D721Med (cell line): Measurements from ENCODE around the gene MACO1.

Experiments
- DNase-seq: peaks from one replicate; pipeline ENCODE4 v3.0.0; 2011; ENCODE audit warnings: low spot score; ENCODE audit not compliant: insufficient read length
- FAIRE-seq: peaks from 2 replicates; lab custom pipeline; 2011; peaks lifted over from hg19 to GRCh38; lab: Jason Lieb, UNC
- TF ChIP-seq, protein P1 (sequence below): IDR thresholded peaks from 2 replicates; pipeline ENCODE4 v1.5.1; 2012; ENCODE audit warnings: mild to moderate bottlenecking, control low read depth; ENCODE audit not compliant: insufficient read depth; ENCODE audit errors: missing control alignments

The MACO1 gene

DNA sequence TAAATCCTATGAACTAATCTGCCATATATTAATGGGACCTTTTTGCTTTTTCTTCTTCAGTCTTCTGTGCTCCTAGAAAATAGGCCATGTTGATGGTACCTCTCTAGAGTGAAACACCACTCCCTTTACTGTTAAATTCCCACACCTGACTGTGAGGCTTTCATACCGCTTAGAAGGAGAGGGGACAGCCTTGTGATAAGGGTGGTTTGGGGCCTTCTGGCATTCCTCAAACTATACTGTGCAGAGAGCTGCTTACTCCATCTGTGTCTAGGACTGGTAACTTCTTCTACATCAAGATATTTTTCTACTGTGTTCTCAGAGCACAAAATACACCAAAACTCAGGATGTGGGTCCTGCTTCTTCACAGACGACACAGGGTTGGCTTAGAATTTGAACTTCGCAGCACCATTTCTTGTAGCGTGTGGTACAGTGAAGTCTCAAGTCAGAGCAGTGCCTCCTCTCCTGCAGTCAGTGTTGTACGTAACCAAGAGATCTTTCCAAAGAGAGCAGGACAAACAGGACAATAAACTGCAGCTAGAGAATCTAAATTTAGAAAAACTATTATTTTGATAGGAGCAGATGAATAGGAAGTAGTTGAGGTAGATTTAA, 43.8 kb downstream of the MACO1 start:
- DNase-seq (no peak), FAIRE-seq (no peak)
- TF ChIP-seq, protein P1, sequence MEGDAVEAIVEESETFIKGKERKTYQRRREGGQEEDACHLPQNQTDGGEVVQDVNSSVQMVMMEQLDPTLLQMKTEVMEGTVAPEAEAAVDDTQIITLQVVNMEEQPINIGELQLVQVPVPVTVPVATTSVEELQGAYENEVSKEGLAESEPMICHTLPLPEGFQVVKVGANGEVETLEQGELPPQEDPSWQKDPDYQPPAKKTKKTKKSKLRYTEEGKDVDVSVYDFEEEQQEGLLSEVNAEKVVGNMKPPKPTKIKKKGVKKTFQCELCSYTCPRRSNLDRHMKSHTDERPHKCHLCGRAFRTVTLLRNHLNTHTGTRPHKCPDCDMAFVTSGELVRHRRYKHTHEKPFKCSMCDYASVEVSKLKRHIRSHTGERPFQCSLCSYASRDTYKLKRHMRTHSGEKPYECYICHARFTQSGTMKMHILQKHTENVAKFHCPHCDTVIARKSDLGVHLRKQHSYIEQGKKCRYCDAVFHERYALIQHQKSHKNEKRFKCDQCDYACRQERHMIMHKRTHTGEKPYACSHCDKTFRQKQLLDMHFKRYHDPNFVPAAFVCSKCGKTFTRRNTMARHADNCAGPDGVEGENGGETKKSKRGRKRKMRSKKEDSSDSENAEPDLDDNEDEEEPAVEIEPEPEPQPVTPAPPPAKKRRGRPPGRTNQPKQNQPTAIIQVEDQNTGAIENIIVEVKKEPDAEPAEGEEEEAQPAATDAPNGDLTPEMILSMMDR = no peak

DNA sequence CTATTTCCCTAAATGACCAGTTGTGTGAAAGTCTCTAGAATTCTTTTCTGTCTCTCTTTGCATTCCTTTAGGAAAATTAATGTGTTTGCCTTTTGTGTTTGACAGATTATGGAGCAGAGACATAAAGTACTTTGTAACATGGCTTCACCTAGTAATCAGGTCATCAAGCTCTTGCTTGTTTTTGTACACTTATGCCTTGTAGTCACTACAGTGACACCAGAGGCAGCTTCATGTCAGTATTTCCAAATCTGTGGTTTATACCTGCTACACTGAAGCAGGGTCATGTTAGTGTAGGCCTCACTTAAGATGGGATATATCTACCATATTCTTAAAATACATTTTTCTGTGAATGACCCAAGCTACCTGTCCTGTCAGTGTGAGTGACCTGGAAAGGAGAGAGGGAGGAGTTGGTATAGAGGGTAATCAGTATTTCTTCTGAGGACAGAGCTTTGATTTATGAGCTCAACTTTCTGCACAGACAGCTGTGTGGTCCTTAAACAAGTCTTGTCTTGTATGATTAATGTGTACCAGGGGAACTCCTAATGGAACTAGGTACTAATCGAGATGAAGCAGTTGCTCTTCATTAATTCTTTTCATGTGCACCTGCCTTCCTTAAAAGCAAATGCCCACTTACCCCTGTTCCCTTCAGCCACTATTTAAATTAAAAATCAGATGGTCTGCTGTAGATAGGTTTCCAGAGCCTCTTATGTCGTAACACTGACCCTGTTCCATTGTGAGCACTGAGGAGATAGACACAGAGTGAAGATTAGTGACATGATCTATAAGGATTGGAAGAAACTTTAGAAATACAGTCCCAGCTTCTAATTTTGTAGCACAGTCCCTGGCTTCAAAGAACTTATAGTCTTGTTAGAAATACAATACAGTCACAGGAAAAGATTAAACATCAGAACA, 45.7 kb downstream of the MACO1 start:
- TF ChIP-seq, protein P1 = no peak
- FAIRE-seq = no peak
- DNase-seq = no peak

DNA sequence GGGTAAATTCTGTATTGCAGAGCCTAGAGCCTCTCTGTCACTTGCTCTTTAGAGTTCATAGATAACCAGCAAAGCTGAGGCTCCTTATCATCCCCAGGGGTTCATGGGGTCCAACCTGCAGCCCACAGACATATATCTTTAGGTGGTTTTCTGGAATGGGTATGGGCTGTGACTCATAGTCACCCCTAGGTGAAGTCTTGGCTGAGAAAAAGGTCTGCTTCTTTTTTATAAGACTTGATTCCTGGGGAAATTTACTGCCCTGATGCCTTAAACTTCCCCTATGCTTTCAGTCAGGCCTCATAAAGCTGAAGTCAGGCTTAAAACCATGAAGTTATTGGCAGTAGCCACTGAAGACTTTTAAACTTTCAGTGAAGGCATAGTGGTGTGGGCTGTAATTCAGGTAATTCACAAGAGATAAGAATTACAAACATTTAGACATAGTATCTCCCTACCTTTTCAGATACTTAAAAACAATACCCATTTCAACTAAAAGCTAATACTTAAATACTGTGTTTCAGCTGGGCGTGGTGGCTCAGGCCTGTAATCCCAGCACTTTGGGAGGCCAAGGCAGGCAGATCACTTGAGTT, 46.8 kb downstream of the MACO1 start:
- TF ChIP-seq, protein P1 = no peak
- no peak for DNase-seq
- no peak for FAIRE-seq

DNA sequence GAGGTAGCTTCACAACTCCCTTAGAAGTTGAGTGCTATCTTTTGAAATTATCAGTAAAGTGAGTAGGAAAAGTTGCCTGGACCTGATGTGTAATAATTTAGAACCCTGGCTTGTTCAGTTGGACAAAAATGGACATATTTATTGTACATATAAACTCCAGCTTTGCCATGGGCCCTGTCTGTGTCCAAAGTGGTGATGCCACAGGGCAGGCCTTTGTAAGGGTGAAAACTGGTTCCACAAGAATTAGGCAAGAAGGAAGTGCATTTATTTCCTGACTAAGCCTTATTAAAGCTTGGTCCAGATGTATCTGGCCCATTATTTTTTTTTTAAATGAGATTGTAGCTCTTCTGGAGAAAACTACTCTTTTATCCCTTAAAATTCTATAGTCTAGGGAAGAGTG, 47.9 kb downstream of the MACO1 start:
- FAIRE-seq = no peak
- no peak for DNase-seq

DNA sequence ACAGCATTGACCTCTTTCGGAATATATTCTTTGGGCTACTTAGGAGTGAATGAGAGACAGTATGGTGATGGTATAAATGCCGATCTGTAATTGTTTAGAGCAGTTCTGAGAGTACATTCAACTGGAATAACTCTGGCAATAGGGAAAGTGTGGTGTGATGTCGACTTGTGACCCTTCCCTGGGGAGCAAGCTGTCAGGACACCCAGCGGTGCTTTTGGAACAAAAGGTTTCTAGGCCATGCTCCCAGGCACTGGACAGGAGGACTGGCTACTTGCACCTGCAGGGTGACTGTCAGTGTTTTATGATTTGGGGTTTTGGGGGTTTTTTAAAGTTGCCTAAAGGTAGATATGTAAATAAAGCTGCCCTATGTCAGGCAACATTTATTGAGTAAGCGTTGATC, 50.9 kb downstream of the MACO1 start:
- no peak for FAIRE-seq
- TF ChIP-seq, protein P1 = no peak
- no peak for DNase-seq

More for the DNA sequence above, 47.9 kb downstream of the MACO1 start:
- TF ChIP-seq, protein P1 = no peak

DNA sequence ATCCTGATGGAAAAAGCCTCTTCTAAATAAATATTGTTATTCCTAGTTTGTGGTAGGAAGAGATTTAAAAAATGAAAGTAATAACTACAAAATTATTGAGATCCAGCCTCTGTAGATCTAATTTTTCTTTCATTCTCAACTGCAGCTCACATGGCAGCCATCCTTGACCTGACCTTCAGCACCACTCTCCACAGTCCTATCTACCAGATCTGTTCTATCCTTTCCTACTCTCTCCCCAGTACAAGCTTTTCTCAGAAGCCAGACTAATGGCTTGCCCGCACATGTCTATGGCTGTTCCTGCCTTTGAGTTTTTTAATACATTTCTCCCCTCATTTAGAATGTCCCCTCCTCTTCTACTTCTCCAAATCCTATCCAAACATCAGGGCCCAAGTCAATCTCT, 51.5 kb downstream of the MACO1 start:
- DNase-seq = no peak
- FAIRE-seq = no peak
- TF ChIP-seq, protein P1 = no peak
